Peyer's patch (tissue), 4 donors: Measurements from ENCODE around the gene CGB3. TPM values are rescaled to one million over a fixed set of nuclear protein-coding genes. Genes with fewer than 3 reads are reported as not detected.
"Not testable (repeated sequence)": the region's sequence is repeated elsewhere in the genome, so short reads cannot be mapped to it uniquely, and the experiment has no call there.

Source experiments
- DNase-seq, 3 donors: peaks; one replicate each; pipeline ENCODE4 v3.0.0-alpha.2; 2017 to 2019
- H3K27ac ChIP-seq, 4 donors: fragments of 200-600 bp; sonication (generic); one replicate each; pipeline ENCODE4 v1.5.1; 2016 to 2019
- H3K27me3 ChIP-seq, 2 donors: fragments of 200-600 bp; sonication (generic); one replicate each; pipeline ENCODE4 v1.5.1; 2019
- H3K36me3 ChIP-seq, 3 donors: fragments of 200-600 bp; sonication (generic); one replicate each; pipeline ENCODE4 v1.5.1; 2016 to 2019
- H3K4me1 ChIP-seq, 4 donors: fragments of 200-600 bp; sonication (generic); one replicate each; pipeline ENCODE4 v1.5.1; 2016 to 2019
- H3K4me3 ChIP-seq, 4 donors: fragments of 200-600 bp; sonication (generic); 1 replicate in 3 of 4; 2 replicates in 1 of 4; pipeline ENCODE4 v1.5.1; 2016 to 2019; ENCODE audit warnings: mild to moderate bottlenecking in 1 of 4
- H3K9me3 ChIP-seq, 4 donors: fragments of 200-600 bp; sonication (generic); one replicate each; pipeline ENCODE4 v1.5.1; 2016 to 2019; ENCODE audit warnings: mild to moderate bottlenecking in 1 of 4
- POLR2A ChIP-seq, 2 donors: fragments of 450-650 bp; IDR thresholded peaks; one replicate each; pipeline ENCODE4 v1.5.1; 2017; ENCODE audit warnings: antibody characterized with exemption in 2 of 2, mild to moderate bottlenecking in 2 of 2, moderate library complexity in 2 of 2
- total RNA-seq, 4 donors: library from RNA; depleted of rRNA; stranded (reverse); fragments of >200 nt; gene quantifications; one replicate each; pipeline ENCODE4 v1.1.0, GENCODE V29; 2016
- TF ChIP-seq, protein P1 (sequence below), 6 experiments: fragments of 450-650 bp in 4 of 6; fragments of 200-600 bp in 2 of 6; sonication (generic) in 1 of 6; IDR thresholded peaks; one replicate each; pipeline ENCODE4 v1.5.1; 2017 to 2019; ENCODE audit warnings: antibody characterized with exemption in 6 of 6, mild to moderate bottlenecking in 3 of 6, moderate library complexity in 1 of 6

Gene CGB3
- total RNA-seq, 4 donors from 2014 or later: not detected

DNA sequence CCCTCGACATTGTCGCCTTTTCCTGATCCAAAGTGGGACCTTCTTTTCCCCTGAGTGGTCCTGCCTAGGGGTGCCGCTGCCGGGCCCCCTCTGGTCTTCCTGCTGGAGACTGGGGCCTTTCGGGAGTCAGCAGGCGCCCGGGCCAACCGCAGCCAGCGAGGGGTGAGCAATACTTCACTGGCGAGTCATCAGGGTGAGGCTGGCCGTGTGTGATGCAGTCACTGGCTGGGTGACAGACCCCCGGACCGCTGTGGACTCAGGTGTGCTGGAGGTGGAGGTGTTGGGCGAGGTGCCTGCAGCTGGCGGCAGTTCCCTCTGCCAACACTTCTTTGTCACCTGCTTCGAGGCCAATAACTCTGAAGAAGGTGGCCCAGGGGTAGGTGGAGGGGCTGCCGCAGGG is 18.0 kb upstream of the CGB3 start:
- Histone ChIP-seq H3K4me1 (no peaks in the 10 kb centered on the region), H3K4me3 (no peak overlapping the region), H3K27ac (no peak overlapping the region), H3K36me3 (no peaks in the 10 kb centered on the region), H3K9me3 (no peaks in the 10 kb centered on the region), H3K27me3 (no peaks in the 10 kb centered on the region)
- no peak for DNase-seq
- no peak for TF ChIP-seq POLR2A (IDR thresholded peaks at IDR 0.05)
- TF ChIP-seq, protein P1, sequence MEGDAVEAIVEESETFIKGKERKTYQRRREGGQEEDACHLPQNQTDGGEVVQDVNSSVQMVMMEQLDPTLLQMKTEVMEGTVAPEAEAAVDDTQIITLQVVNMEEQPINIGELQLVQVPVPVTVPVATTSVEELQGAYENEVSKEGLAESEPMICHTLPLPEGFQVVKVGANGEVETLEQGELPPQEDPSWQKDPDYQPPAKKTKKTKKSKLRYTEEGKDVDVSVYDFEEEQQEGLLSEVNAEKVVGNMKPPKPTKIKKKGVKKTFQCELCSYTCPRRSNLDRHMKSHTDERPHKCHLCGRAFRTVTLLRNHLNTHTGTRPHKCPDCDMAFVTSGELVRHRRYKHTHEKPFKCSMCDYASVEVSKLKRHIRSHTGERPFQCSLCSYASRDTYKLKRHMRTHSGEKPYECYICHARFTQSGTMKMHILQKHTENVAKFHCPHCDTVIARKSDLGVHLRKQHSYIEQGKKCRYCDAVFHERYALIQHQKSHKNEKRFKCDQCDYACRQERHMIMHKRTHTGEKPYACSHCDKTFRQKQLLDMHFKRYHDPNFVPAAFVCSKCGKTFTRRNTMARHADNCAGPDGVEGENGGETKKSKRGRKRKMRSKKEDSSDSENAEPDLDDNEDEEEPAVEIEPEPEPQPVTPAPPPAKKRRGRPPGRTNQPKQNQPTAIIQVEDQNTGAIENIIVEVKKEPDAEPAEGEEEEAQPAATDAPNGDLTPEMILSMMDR (IDR thresholded peaks at IDR 0.05): no peak

DNA sequence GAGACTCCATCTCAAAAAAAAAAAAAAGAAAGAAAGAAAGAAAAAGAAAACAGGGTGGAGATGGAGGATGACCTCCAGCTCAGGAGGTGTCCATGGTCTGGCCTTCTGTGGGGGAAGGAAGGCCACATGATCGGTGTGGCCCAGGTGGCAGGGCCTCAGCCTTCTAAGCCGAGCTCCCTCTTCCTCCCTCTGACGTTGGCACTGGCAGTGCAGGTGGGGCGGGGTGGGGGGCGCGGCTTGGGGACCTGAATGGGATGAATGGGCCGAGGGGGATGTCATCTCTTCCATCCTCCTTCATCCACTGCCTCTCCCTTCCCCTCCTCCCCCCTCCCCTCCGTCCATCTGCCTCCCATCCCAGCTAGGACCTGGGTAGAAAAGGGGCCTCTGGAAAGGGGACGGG is 15.6 kb upstream of the CGB3 start:
- not testable (repeated sequence) for H3K4me1 ChIP-seq

DNA sequence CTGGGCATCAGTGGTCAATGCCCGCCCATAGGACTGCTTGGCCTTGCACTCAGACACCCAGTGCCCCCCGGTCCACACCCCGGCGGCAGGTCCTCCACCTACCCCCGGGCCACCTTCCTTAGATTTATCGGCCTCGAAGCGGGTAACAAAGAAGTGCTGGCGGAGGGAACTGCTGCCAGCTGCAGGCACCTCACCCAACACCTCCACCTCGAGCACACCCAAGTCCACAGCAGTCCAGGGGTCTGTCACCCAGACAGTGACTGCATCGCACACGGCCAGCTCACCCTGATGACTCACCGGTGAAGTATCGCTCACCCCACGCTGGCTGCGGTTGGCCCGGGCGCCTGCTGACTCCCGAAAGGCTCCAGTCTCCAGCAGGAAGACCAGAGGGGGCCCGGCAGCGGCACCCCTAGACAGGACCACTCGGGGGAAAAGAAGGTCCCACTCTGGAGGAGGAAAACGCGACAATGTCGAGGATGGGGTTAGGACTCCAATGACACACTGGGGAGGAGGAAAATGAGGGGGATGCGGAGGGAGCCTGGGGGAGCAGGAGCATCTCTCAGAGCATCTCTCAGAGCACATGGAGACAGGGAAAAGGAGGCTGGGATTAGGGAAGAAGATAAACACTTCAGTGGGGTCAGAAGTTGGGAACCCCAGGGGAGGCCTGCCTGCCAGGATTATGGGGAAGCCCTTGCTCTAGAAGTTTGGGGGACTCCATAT is 14.6 kb upstream of the CGB3 start:
- H3K9me3 ChIP-seq, H3K4me3 ChIP-seq, H3K27ac ChIP-seq, H3K27me3 ChIP-seq, H3K4me1 ChIP-seq, H3K36me3 ChIP-seq, DNase-seq: not testable (repeated sequence)

More for the DNA sequence above, 15.6 kb upstream of the CGB3 start:
- not testable (repeated sequence) for H3K9me3 ChIP-seq, H3K27me3 ChIP-seq, DNase-seq, H3K36me3 ChIP-seq, H3K27ac ChIP-seq, H3K4me3 ChIP-seq

DNA sequence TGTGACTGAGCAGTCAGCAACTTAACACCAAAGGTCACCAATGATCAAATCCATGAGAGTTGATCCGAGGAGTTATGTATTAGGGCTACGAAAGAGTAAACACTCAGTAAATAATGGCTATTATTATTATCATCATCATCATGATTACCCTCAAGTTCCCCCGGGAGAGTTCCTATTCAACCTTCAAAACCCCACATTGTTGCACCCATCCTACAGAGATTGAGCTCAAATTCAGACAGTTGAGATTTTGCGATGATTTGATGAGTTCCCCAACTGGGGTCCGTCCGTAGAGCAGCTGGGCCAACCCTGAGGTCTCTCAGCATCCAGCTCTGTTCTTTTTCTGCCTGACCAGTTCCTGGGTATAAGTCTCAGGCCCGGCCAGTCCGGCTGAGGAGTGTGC is 14.0 kb upstream of the CGB3 start:
- not testable (repeated sequence) for H3K27me3 ChIP-seq, H3K27ac ChIP-seq, H3K36me3 ChIP-seq, DNase-seq, H3K4me3 ChIP-seq, H3K9me3 ChIP-seq, H3K4me1 ChIP-seq

DNA sequence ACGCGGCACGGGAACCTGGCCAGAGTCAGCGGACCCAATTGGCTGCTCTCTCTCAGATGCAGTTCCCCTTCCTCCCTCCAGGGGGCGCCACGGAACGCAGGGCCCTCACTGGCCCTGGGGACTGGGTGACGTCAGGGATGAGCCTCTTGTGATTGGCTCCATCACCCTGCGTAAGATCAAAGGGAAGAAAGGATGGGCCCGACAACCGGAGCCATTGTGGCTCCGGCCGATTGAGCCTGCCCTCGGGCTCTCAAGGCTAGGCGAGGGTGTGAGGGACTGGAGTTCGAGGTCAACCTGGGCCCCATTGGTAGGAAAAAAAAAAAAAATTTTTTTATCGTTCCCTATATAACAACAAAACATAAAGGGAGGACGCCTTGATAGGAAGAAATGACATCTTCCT is 12.7 kb upstream of the CGB3 start, which contains the start of gene CGB1:
TSS of gene CGB1 (minus strand) at position 81 of the 400 bp plus-strand sequence. CDS start 184 bp downstream, outside the sequence.
- H3K4me3 ChIP-seq, H3K27ac ChIP-seq, H3K27me3 ChIP-seq, H3K9me3 ChIP-seq, H3K4me1 ChIP-seq, H3K36me3 ChIP-seq, DNase-seq: not testable (repeated sequence)
- TF ChIP-seq, protein P1 (IDR thresholded peaks at IDR 0.05): peak in 3 of 6 experiments; percentile 13 to 25 (median 24)

DNA sequence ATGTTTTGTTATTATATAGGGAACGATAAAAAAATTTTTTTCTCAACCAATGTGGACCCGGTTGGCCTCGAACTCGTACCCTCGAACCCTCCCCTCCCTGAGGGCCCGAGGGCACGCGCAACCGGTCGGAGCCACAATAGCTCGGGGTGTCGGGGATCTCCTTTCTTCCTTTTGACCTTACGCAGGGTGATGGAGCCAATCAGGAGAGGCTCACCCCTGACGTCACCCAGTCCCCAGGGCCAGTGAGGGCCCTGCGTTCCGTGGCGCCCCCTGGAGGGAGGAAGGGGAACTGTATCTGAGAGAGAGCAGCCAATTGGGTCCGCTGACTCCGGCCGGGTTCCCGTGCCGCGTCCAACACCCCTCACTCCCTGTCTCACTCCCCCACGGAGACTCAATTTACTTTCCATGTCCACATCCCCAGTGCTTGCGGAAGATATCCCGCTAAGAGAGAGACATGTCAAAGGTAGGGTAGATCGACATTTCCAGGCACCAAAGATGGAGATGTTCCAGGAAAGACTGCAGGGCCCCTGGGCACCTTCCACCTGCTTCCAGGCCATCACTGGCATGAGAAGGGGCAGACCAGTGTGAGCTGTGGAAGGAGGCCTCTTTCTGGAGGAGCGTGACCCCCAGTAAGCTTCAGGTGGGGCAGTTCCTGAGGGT is 7.6 kb upstream of the CGB3 start, which contains the start of gene CGB2:
TSS of gene CGB2 (plus strand) at position 249 of the 660 bp plus-strand sequence. CDS start at position 455, 206 bp downstream.
- not testable (repeated sequence) for H3K4me3 ChIP-seq
- peak in 1 of 3 donors; percentile 50 for DNase-seq
- TF ChIP-seq, protein P1 (IDR thresholded peaks at IDR 0.05): peak in 4 of 6 experiments; percentile 23 to 42 (median 29)

DNA sequence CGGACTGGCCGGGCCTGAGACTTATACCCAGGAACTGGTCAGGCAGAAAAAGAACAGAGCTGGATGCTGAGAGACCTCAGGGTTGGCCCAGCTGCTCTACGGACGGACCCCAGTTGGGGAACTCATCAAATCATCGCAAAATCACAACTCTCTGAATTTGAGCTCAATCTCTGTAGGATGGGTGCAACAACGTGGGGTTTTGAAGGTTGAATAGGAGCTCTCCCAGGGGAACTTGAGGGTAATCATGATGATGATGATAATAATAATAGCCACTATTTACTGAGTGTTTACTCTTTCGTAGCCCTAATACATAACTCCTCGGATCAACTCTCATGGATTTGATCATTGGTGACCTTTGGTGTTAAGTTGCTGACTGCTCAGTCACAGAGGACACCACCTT is 6.2 kb upstream of the CGB3 start:
- H3K27me3 ChIP-seq, H3K9me3 ChIP-seq, H3K27ac ChIP-seq, H3K36me3 ChIP-seq, H3K4me3 ChIP-seq, H3K4me1 ChIP-seq, DNase-seq: not testable (repeated sequence)

More for the DNA sequence above, 7.6 kb upstream of the CGB3 start, which contains the start of gene CGB2:
- H3K36me3 ChIP-seq, H3K27me3 ChIP-seq, H3K4me1 ChIP-seq, H3K27ac ChIP-seq, H3K9me3 ChIP-seq: not testable (repeated sequence)

DNA sequence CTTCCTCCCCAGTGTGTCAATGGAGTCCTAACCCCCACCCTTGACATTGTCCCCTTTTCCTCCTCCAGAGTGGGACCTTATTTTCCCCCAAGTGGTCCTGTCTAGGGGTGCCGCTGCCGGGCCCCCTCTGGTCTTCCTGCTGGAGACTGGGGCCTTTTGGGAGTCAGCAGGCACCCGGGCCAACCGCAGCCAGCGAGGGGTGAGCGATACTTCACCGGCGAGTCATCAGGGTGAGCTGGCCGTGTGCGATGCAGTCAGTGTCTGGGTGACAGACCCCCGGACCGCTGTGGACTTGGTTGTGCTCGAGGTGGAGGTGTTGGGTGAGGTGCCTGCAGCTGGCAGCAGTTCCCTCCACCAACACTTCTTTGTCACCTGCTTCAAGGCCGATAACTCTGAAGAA is 5.6 kb upstream of the CGB3 start:
- H3K27ac ChIP-seq, H3K9me3 ChIP-seq, DNase-seq, H3K4me1 ChIP-seq, H3K27me3 ChIP-seq, H3K36me3 ChIP-seq, H3K4me3 ChIP-seq: not testable (repeated sequence)

DNA sequence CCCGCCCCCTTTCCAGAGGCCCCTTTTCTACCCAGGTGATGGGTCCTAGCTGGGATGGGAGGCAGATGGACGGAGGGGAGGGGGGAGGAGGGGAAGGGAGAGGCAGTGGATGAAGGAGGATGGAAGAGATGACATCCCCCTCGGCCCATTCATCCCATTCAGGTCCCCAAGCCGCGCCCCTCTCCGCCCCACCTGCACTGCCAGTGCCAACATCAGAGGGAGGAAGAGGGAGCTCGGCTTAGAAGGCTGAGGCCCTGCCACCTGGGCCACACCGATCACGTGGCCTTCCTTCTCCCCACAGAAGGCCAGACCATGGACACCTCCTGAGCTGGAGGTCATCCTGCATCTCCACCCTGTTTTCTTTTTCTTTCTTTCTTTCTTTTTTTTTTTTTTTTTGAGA is 4.6 kb upstream of the CGB3 start:
- H3K36me3 ChIP-seq, H3K9me3 ChIP-seq, H3K27me3 ChIP-seq, H3K4me1 ChIP-seq, DNase-seq, H3K27ac ChIP-seq, H3K4me3 ChIP-seq: not testable (repeated sequence)

DNA sequence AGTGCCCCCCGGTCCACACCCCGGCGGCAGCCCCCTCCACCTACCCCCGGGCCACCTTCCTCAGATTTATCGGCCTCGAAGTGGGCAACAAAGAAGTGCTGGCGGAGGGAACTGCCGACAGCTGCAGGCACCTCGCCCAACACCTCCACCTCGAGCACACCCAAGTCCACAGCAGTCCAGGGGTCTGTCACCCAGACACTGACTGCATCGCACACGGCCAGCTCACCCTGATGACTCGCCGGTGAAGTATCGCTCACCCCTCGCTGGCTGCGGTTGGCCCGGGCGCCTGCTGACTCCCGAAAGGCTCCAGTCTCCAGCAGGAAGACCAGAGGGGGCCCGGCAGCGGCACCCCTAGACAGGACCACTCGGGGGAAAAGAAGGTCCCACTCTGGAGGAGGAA is 1.5 kb upstream of the CGB3 start:
- not testable (repeated sequence) for H3K27ac ChIP-seq, H3K4me1 ChIP-seq, H3K27me3 ChIP-seq, H3K9me3 ChIP-seq, DNase-seq, H3K4me3 ChIP-seq, H3K36me3 ChIP-seq

DNA sequence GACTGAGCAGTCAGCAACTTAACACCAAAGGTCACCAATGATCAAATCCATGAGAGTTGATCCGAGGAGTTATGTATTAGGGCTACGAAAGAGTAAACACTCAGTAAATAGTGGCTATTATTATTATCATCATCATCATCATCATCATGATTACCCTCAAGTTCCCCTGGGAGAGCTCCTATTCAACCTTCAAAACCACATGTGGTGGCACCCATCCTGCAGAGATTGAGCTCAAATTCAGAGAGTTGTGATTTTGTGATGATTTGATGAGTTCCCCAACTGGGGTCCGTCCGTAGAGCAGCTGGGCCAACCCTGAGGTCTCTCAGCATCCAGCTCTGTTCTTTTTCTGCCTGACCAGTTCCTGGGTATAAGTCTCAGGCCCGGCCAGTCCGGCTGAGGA is 955 bp upstream of the CGB3 start:
- H3K36me3 ChIP-seq, DNase-seq, H3K9me3 ChIP-seq: not testable (repeated sequence)

More for the DNA sequence above, 955 bp upstream of the CGB3 start:
- H3K27me3 ChIP-seq, H3K4me3 ChIP-seq, H3K4me1 ChIP-seq, H3K27ac ChIP-seq: not testable (repeated sequence)
